C4-2B (cell line): ENCODE results near the gene GDF10.

Experiments used
- H3K27ac ChIP-seq: fragments of 450-650 bp; 2 replicates; pipeline ENCODE4 v1.5.1; 2017
- ZFX ChIP-seq: fragments of 450-650 bp; IDR thresholded peaks from 2 replicates; pipeline ENCODE4 v1.6.1; 2017
- TF ChIP-seq, protein P1 (sequence below): fragments of 450-650 bp; conservative IDR thresholded peaks from 2 replicates; pipeline ENCODE4 v1.5.1; 2017; ENCODE audit warnings: mild to moderate bottlenecking

Gene GDF10

DNA sequence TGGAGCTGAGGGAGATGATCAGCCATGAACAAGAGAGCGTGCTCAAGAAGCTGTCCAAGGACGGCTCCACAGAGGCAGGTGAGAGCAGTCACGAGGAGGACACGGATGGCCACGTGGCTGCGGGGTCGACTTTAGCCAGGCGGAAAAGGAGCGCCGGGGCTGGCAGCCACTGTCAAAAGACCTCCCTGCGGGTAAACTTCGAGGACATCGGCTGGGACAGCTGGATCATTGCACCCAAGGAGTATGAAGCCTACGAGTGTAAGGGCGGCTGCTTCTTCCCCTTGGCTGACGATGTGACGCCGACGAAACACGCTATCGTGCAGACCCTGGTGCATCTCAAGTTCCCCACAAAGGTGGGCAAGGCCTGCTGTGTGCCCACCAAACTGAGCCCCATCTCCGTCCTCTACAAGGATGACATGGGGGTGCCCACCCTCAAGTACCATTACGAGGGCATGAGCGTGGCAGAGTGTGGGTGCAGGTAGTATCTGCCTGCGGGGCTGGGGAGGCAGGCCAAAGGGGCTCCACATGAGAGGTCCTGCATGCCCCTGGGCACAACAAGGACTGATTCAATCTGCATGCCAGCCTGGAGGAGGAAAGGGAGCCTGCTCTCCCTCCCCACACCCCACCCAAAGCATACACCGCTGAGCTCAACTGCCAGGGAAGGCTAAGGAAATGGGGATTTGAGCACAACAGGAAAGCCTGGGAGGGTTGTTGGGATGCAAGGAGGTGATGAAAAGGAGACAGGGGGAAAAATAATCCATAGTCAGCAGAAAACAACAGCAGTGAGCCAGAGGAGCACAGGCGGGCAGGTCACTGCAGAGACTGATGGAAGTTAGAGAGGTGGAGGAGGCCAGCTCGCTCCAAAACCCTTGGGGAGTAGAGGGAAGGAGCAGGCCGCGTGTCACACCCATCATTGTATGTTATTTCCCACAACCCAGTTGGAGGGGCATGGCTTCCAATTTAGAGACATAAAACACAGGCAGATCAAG lies 25.6 kb downstream of the GDF10 start:
- no peak overlapping the region for H3K27ac ChIP-seq
- TF ChIP-seq ZFX: no peak
- TF ChIP-seq, protein P1, sequence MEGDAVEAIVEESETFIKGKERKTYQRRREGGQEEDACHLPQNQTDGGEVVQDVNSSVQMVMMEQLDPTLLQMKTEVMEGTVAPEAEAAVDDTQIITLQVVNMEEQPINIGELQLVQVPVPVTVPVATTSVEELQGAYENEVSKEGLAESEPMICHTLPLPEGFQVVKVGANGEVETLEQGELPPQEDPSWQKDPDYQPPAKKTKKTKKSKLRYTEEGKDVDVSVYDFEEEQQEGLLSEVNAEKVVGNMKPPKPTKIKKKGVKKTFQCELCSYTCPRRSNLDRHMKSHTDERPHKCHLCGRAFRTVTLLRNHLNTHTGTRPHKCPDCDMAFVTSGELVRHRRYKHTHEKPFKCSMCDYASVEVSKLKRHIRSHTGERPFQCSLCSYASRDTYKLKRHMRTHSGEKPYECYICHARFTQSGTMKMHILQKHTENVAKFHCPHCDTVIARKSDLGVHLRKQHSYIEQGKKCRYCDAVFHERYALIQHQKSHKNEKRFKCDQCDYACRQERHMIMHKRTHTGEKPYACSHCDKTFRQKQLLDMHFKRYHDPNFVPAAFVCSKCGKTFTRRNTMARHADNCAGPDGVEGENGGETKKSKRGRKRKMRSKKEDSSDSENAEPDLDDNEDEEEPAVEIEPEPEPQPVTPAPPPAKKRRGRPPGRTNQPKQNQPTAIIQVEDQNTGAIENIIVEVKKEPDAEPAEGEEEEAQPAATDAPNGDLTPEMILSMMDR: no peak

- no peak for TF ChIP-seq ZFX
- TF ChIP-seq, protein P1: no peak
- H3K27ac ChIP-seq: no peak overlapping the region
Measured at GRCh38 chr10:47326306-47326926, 26.4 kb downstream of the GDF10 start.

GRCh38 chr10:47326927-47327330 lies 26.9 kb downstream of the GDF10 start:
- no peak for TF ChIP-seq ZFX
- TF ChIP-seq, protein P1: no peak
- H3K27ac ChIP-seq: no peak overlapping the region

- TF ChIP-seq, protein P1: no peak
- no peak overlapping the region for H3K27ac ChIP-seq
Measured at GRCh38 chr10:47329855-47330254, 29.9 kb downstream of the GDF10 start.

DNA sequence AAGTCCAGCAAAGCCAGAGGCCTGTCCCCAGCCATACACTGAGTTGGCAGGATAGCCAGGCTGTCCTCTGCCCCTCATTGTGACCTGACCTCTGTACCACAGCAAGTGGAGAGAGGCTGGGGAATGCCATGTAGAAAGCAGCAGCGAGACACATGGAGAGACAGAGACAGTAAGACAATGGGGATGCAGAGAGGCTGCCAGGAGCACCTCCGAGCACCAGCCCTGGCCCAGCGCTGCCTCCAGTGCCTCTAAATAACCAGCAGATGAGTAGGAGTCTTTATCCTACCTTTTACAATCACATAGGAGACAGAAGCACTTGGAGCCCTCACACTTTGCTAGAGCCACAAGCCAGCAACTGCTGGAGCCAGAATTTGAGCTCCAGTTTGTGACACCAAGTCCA lies 30.4 kb downstream of the GDF10 start:
- TF ChIP-seq, protein P1: no peak
- no peak for TF ChIP-seq ZFX
- no peak overlapping the region for H3K27ac ChIP-seq

GRCh38 chr10:47330804-47331203 lies 30.8 kb downstream of the GDF10 start:
- H3K27ac ChIP-seq: no peak overlapping the region
- TF ChIP-seq, protein P1: no peak
- no peak for TF ChIP-seq ZFX

GRCh38 chr10:47331491-47331890 lies 31.5 kb downstream of the GDF10 start:
- no peak overlapping the region for H3K27ac ChIP-seq
- no peak for TF ChIP-seq ZFX
- TF ChIP-seq, protein P1: no peak
